Trophoblast cell (in vitro differentiated cells and primary cell): ENCODE measurements around the gene ZSCAN1.

ENCODE experiments used
- DNase-seq, 2 donors: peaks; one replicate each; pipeline ENCODE4 v3.0.0-alpha.2; 2016
- H2AFZ ChIP-seq: 2 replicates; pipeline ENCODE4 v1.6.1; 2013; ENCODE audit warnings: low read length, moderate library complexity, mild to moderate bottlenecking; ENCODE audit not compliant: insufficient read depth, poor library complexity
- H2AK5ac ChIP-seq: 2 replicates; pipeline ENCODE4 v1.6.1; 2013; ENCODE audit warnings: mild to moderate bottlenecking, low read length
- H2BK120ac ChIP-seq: 2 replicates; pipeline ENCODE4 v1.6.1; 2013; ENCODE audit warnings: low read length, mild to moderate bottlenecking, moderate library complexity; ENCODE audit not compliant: insufficient read depth, poor library complexity
- H2BK12ac ChIP-seq: 2 replicates; pipeline ENCODE4 v1.6.1; 2013; ENCODE audit warnings: mild to moderate bottlenecking, low read length, moderate library complexity
- H2BK5ac ChIP-seq: 2 replicates; pipeline ENCODE4 v1.6.1; 2013; ENCODE audit warnings: low read length, low read depth, moderate library complexity, mild to moderate bottlenecking; ENCODE audit not compliant: poor library complexity
- H3K14ac ChIP-seq: 2 replicates; pipeline ENCODE4 v1.6.1; 2013; ENCODE audit warnings: mild to moderate bottlenecking, low read length
- H3K18ac ChIP-seq: 2 replicates; pipeline ENCODE4 v1.6.1; 2013; ENCODE audit warnings: mild to moderate bottlenecking, low read length
- H3K23ac ChIP-seq: 2 replicates; pipeline ENCODE4 v1.6.1; 2013; ENCODE audit warnings: low read length
- H3K27ac ChIP-seq: 2 replicates; pipeline ENCODE4 v1.5.1; 2013; ENCODE audit warnings: low read depth, mild to moderate bottlenecking, inconsistent platforms, low read length, moderate library complexity
- H3K27me3 ChIP-seq: 2 replicates; pipeline ENCODE4 v1.6.1; 2013; ENCODE audit warnings: inconsistent platforms, mild to moderate bottlenecking, low read length, moderate library complexity; ENCODE audit not compliant: insufficient read depth
- H3K36me3 ChIP-seq, 2 experiments: 1 replicate in 1 of 2; 2 replicates in 1 of 2; pipeline ENCODE4 v1.6.1; 2013; ENCODE audit warnings: low read length in 2 of 2, mild to moderate bottlenecking in 2 of 2, moderate library complexity in 1 of 2; ENCODE audit not compliant: insufficient read depth in 2 of 2, control insufficient read depth in 1 of 2
- H3K4ac ChIP-seq: 2 replicates; pipeline ENCODE4 v1.6.1; 2013; ENCODE audit warnings: low read depth, mild to moderate bottlenecking, low read length, moderate library complexity
- H3K4me1 ChIP-seq, 2 experiments: 1 replicate in 1 of 2; 2 replicates in 1 of 2; pipeline ENCODE4 v1.6.1; 2013; ENCODE audit warnings: low read length in 2 of 2, mild to moderate bottlenecking in 2 of 2, moderate library complexity in 1 of 2; ENCODE audit not compliant: insufficient read depth in 2 of 2, control insufficient read depth in 1 of 2
- H3K4me2 ChIP-seq: 2 replicates; pipeline ENCODE4 v1.6.1; 2013; ENCODE audit warnings: inconsistent platforms, mild to moderate bottlenecking, low read length, moderate library complexity
- H3K4me3 ChIP-seq: 2 replicates; pipeline ENCODE4 v1.5.1; 2013; ENCODE audit warnings: mild to moderate bottlenecking, low read depth, low read length, inconsistent platforms
- H3K79me1 ChIP-seq: one replicate; pipeline ENCODE4 v1.6.1; 2013; ENCODE audit warnings: low read length
- H3K79me2 ChIP-seq: 2 replicates; pipeline ENCODE4 v1.6.1; 2013; ENCODE audit warnings: low read length, mild to moderate bottlenecking; ENCODE audit not compliant: control insufficient read depth, insufficient read depth, poor library complexity
- H3K9ac ChIP-seq: 2 replicates; pipeline ENCODE4 v1.6.1; 2013; ENCODE audit warnings: mild to moderate bottlenecking, low read length
- H3K9me3 ChIP-seq: 2 replicates; pipeline ENCODE4 v1.6.1; 2013; ENCODE audit warnings: low read depth, mild to moderate bottlenecking, control low read depth, inconsistent platforms, low read length; ENCODE audit not compliant: insufficient read depth
- H4K12ac ChIP-seq: 2 replicates; pipeline ENCODE4 v1.6.1; 2013; ENCODE audit warnings: low read depth, mild to moderate bottlenecking, low read length, moderate library complexity
- H4K8ac ChIP-seq: 2 replicates; pipeline ENCODE4 v1.6.1; 2013; ENCODE audit warnings: low read depth, mild to moderate bottlenecking, low read length, moderate library complexity
- H4K91ac ChIP-seq: one replicate; pipeline ENCODE4 v1.6.1; 2013; ENCODE audit warnings: low read depth, mild to moderate bottlenecking, low read length, moderate library complexity
- WGBS: extraction: QIAGEN DNeasy Blood & Tissue Kit; methylation state at CpG from one replicate; pipeline ENCODE4 v1.1.7; 2013; ENCODE audit warnings: missing lambda C conversion rate; ENCODE audit not compliant: insufficient read length, insufficient coverage; ENCODE audit errors: extremely low coverage; 5-methylcytosine and 5-hydroxymethylcytosine counted together

Gene ZSCAN1

DNA sequence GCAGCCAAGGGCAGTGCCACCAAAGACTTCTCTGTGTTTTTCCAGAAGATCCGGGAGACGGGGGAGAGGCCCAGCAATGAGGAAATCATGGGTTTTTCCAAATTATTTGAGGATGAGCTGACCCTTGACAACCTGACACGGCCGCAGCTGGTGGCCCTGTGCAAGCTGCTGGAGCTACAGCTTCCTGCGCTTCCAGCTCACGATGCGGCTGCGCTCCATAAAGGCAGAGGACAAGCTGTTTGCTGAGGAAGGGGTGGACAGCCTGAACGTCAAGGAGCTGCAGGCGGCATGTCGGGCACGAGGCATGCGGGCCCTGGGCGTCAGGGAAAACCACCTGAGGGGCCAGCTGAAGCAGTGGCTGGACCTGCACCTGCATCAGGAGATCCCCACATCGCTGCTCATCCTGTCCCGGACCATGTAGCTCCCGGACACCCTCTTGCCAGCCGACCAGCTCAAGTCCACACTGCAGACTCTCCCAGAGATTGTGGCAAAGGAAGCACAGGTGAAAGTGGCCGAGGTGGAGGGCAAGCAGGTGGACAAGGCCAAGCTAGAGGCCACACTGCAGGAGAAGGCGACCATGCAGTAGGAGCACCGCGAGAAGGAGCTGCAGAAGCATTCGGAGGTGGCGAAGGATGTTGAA lies 11.7 kb downstream of the ZSCAN1 start:
- Histone ChIP-seq H4K91ac (no peak overlapping the region), H3K9me3 (peaks cover 61% of the 10 kb centered on the region), H3K23ac (no peak overlapping the region), H3K27me3 (peaks cover 3% of the 10 kb centered on the region), H3K36me3 (no peaks in the 10 kb centered on the region), H4K12ac (no peak overlapping the region), H3K79me2 (no peaks in the 10 kb centered on the region), H3K4me1 (no peaks in the 10 kb centered on the region), H4K8ac (no peak overlapping the region), H3K18ac (no peak overlapping the region), H3K14ac (no peak overlapping the region), H2AK5ac (no peak overlapping the region), H2BK120ac (no peak overlapping the region), H3K79me1 (no peaks in the 10 kb centered on the region), H3K4ac (no peak overlapping the region), H2AFZ (no peak overlapping the region), H2BK5ac (no peak overlapping the region), H3K27ac (no peak overlapping the region), H2BK12ac (no peak overlapping the region), H3K9ac (no peak overlapping the region), H3K4me3 (peak overlapping the region; percentile 18), H3K4me2 (no peak overlapping the region)
- WGBS, result no CpG with 5 or more reads among the region's 24 CpGs
- no peak for DNase-seq

DNA sequence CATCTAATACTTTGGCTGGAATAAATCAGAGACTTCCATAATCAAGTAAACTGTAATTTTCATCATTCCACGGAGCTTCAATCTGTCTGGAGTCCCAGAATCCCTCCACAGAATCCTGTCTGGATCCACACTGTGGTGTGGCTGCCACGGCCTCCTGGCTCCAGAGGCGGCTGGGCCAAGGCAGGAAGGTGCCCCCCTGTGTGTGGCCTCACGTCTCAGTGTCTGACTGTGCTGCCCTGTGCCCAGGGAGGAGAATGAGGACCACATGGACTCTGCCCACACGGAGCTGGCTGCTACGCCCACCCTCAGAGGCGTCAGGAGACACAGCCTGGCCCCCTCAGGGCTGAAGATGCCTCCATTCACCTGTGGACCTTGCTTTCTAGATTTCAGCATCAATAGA lies 13.0 kb downstream of the ZSCAN1 start:
- Histone ChIP-seq H3K4ac (no peak overlapping the region), H3K14ac (no peak overlapping the region), H3K27me3 (peaks cover 3% of the 10 kb centered on the region), H4K8ac (no peak overlapping the region), H2BK5ac (no peak overlapping the region), H2BK12ac (no peak overlapping the region), H2AK5ac (no peak overlapping the region), H3K79me1 (no peaks in the 10 kb centered on the region), H4K12ac (no peak overlapping the region), H4K91ac (no peak overlapping the region), H3K4me2 (no peak overlapping the region), H3K9ac (no peak overlapping the region), H2BK120ac (no peak overlapping the region), H2AFZ (no peak overlapping the region), H3K23ac (no peak overlapping the region), H3K9me3 (peaks cover 64% of the 10 kb centered on the region), H3K4me1 (no peaks in the 10 kb centered on the region), H3K27ac (no peak overlapping the region), H3K4me3 (no peak overlapping the region), H3K18ac (no peak overlapping the region), H3K36me3 (no peaks in the 10 kb centered on the region), H3K79me2 (no peaks in the 10 kb centered on the region)
- no CpG with 5 or more reads among the region's 7 CpGs for WGBS
- DNase-seq, result no peak

DNA sequence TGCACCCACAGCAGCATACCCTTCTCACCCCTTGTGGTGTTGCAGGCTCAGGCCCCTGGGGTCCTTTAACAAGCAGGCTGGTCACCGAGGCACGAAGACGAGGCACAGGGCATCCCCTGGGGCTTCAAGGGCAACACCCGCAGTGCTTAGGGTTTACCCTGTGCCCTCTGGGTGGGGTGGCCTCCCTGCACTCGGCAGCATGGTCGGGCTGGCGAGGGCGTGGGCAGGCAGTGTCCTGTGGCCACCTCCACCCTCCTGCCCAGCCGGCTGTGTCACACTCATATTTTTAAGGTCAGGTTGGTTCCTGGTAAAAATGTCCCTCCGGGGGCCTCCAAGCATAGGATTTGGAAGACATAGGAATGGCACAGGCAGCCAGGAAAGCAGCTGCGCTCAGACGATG lies 13.8 kb downstream of the ZSCAN1 start:
- no peaks in the 10 kb centered on the region for H3K4me1 ChIP-seq
- H3K27ac ChIP-seq, result no peak overlapping the region
- no CpG with 5 or more reads among the region's 12 CpGs for WGBS
- no peak overlapping the region for H3K4ac ChIP-seq
- no peak overlapping the region for H2BK12ac ChIP-seq
- no peak overlapping the region for H3K18ac ChIP-seq
- H2BK5ac ChIP-seq, result no peak overlapping the region
- H3K79me1 ChIP-seq, result no peaks in the 10 kb centered on the region
- H4K91ac ChIP-seq, result no peak overlapping the region
- H2BK120ac ChIP-seq, result no peak overlapping the region
- H3K27me3 ChIP-seq, result peaks cover 3% of the 10 kb centered on the region
- no peak overlapping the region for H4K12ac ChIP-seq
- no peaks in the 10 kb centered on the region for H3K79me2 ChIP-seq
- no peak overlapping the region for H3K23ac ChIP-seq
- no peak overlapping the region for H3K4me2 ChIP-seq
- no peak overlapping the region for H4K8ac ChIP-seq
- H2AFZ ChIP-seq, result no peak overlapping the region
- no peak overlapping the region for H2AK5ac ChIP-seq
- H3K36me3 ChIP-seq, result no peaks in the 10 kb centered on the region
- H3K9ac ChIP-seq, result no peak overlapping the region
- no peak overlapping the region for H3K4me3 ChIP-seq
- DNase-seq, result no peak
- H3K14ac ChIP-seq, result no peak overlapping the region
- peaks cover 68% of the 10 kb centered on the region for H3K9me3 ChIP-seq

GRCh38 chr19:58052256-58052655 lies 18.4 kb downstream of the ZSCAN1 start:
- Histone ChIP-seq H3K4me1 (no peaks in the 10 kb centered on the region), H3K79me1 (no peaks in the 10 kb centered on the region), H2AK5ac (no peak overlapping the region), H3K9ac (no peak overlapping the region), H4K12ac (no peak overlapping the region), H3K36me3 (no peaks in the 10 kb centered on the region), H4K91ac (no peak overlapping the region), H2BK12ac (no peak overlapping the region), H3K79me2 (no peaks in the 10 kb centered on the region), H3K4ac (no peak overlapping the region), H2BK120ac (no peak overlapping the region), H3K27me3 (no peaks in the 10 kb centered on the region), H2AFZ (no peak overlapping the region), H2BK5ac (no peak overlapping the region), H3K18ac (no peak overlapping the region), H3K23ac (no peak overlapping the region), H3K9me3 (peaks cover 61% of the 10 kb centered on the region), H4K8ac (no peak overlapping the region), H3K14ac (no peak overlapping the region), H3K27ac (no peak overlapping the region), H3K4me3 (no peak overlapping the region), H3K4me2 (no peak overlapping the region)
- no CpG with 5 or more reads among the region's 16 CpGs for WGBS
- DNase-seq, result no peak
